K562 (cell line): ENCODE results near the gene TCAF1. TPM values are rescaled to one million over a fixed set of nuclear protein-coding genes. Genes with fewer than 3 reads are reported as not detected.

Experiments used
- ATAC-seq: fragments of 200-7000 bp; cut with Tn5 transposase; 3 replicates; pipeline ENCODE4 v1.9.1; 2020; ENCODE audit warnings: moderate library complexity
- BruUV-seq: library from RNA; stranded (reverse); fragments of 400-500 nt; replicated peaks from 2 replicates; lab custom pipeline; 2021; lab: Mats Ljungman, UMichigan
- CTCF ChIA-PET: fragments of 300-600 bp; formaldehyde crosslinking; extraction: SDS; loops from one replicate; lab custom pipeline; 2021; ENCODE audit warnings: low intra/inter-chr PET ratio; lab: Yijun Ruan, JAX
- POLR2A ChIA-PET: fragments of 300-600, 350-650 bp; sonication (Branson Sonifier 250); formaldehyde crosslinking; extraction: SDS; loops from one replicate; lab custom pipeline; 2021; ENCODE audit warnings: antibody characterized with exemption, inconsistent platforms; lab: Yijun Ruan, JAX
- DNase-seq, 4 experiments: peaks; one replicate each; pipeline versions ENCODE4 v3.0.0 to v3.0.0-alpha.2; 2011 to 2018; ENCODE audit warnings: low spot score in 3 of 4, mixed read lengths in 3 of 4; ENCODE audit errors: extremely low read depth in 1 of 4
- FAIRE-seq: peaks from 2 replicates; lab custom pipeline; 2011; peaks lifted over from hg19 to GRCh38; lab: Jason Lieb, UNC
- H2AFZ ChIP-seq: 2 replicates; pipeline ENCODE4 v1.6.0; 2011; ENCODE audit warnings: low read depth, low read length, control low read depth, inconsistent platforms
- H3K27ac ChIP-seq: fragments of 200-600 bp; 3 replicates; pipeline ENCODE4 v1.8.0; 2011; ENCODE audit warnings: low read depth, mild to moderate bottlenecking, control low read depth, inconsistent platforms, low read length, moderate library complexity, mixed read lengths; ENCODE audit errors: extremely low read depth
- H3K27me3 ChIP-seq, 2 experiments: fragments of 300-600 bp in 1 of 2; 2 replicates in 1 of 2; 3 replicates in 1 of 2; pipeline versions ENCODE4 v1.6.0 to v1.8.0; 2011; ENCODE audit warnings: inconsistent platforms in 2 of 2, low read length in 2 of 2, mild to moderate bottlenecking in 1 of 2, mixed read lengths in 1 of 2, moderate library complexity in 1 of 2; ENCODE audit not compliant: control insufficient read depth in 2 of 2, insufficient read depth in 2 of 2
- H3K36me3 ChIP-seq: fragments of 300-600 bp; 3 replicates; pipeline ENCODE4 v1.8.0; 2011; ENCODE audit warnings: mild to moderate bottlenecking, low read length, inconsistent platforms; ENCODE audit not compliant: control insufficient read depth, insufficient read depth
- H3K4me1 ChIP-seq, 2 experiments: fragments of 200-600 bp in 1 of 2; replicated peaks in 1 of 2; 2 replicates in 1 of 2; 3 replicates in 1 of 2; pipeline versions ENCODE4 v1.5.1 to v1.8.0; 2011; ENCODE audit warnings: inconsistent platforms in 2 of 2, low read length in 2 of 2, mild to moderate bottlenecking in 1 of 2, mixed read lengths in 1 of 2, moderate library complexity in 1 of 2; ENCODE audit not compliant: control insufficient read depth in 2 of 2, insufficient read depth in 2 of 2
- H3K4me2 ChIP-seq: 2 replicates; pipeline ENCODE4 v1.6.1; 2011; ENCODE audit warnings: low read length, control low read depth, inconsistent platforms, mixed read lengths; ENCODE audit not compliant: insufficient read depth
- H3K4me3 ChIP-seq: fragments of 200-600 bp; sonication (generic), shearing (Covaris generic); 2 replicates; pipeline ENCODE4 v1.5.1; 2016; ENCODE audit warnings: control low read depth, inconsistent platforms
- H3K79me2 ChIP-seq: fragments of 200-600 bp; 3 replicates; pipeline ENCODE4 v1.8.0; 2011; ENCODE audit warnings: low read length, inconsistent platforms; ENCODE audit not compliant: control insufficient read depth, insufficient read depth
- H3K9ac ChIP-seq, 2 experiments: 2 replicates each; pipeline versions ENCODE4 v1.6.0 to v1.6.1; 2011; ENCODE audit warnings: low read depth in 2 of 2, low read length in 2 of 2, control low read depth in 1 of 2, inconsistent platforms in 1 of 2, mild to moderate bottlenecking in 1 of 2, mixed read lengths in 1 of 2; ENCODE audit not compliant: insufficient read depth in 1 of 2
- H3K9me1 ChIP-seq: one replicate; pipeline ENCODE4 v1.6.0; 2011; ENCODE audit warnings: inconsistent platforms, mild to moderate bottlenecking, low read length, moderate library complexity; ENCODE audit not compliant: control insufficient read depth, insufficient read depth
- H3K9me3 ChIP-seq: replicated peaks from 2 replicates; pipeline ENCODE4 v1.5.1; 2011; ENCODE audit warnings: low read depth, low read length, inconsistent platforms; ENCODE audit not compliant: control insufficient read depth, insufficient read depth
- H4K20me1 ChIP-seq: replicated peaks from 2 replicates; pipeline ENCODE4 v1.6.1; 2011; ENCODE audit warnings: low read length, inconsistent platforms, mixed read lengths; ENCODE audit not compliant: control insufficient read depth, insufficient read depth
- MEIS2 ChIP-seq: fragments of 450-650 bp; IDR thresholded peaks from 2 replicates; pipeline ENCODE4 v1.6.1; 2014; ENCODE audit warnings: mild to moderate bottlenecking; ENCODE audit not compliant: partially characterized antibody
- PBX2 ChIP-seq, 2 experiments: IDR thresholded peaks in 1 of 2; conservative IDR thresholded peaks in 1 of 2; 2 replicates each; pipeline ENCODE4 v1.6.1; 2016; ENCODE audit warnings: low read depth in 2 of 2, mild to moderate bottlenecking in 1 of 2, missing compliant biosample characterization in 1 of 2, missing genetic modification characterization in 1 of 2, moderate library complexity in 1 of 2
- PREB ChIP-seq: sonication (generic); formaldehyde crosslinking; IDR thresholded peaks from 2 replicates; pipeline ENCODE4 v1.8.1; 2023; ENCODE audit warnings: mild to moderate bottlenecking, missing genetic modification reagents
- WGBS: fragments of 100-300 bp; shearing (Covaris generic); methylation state at CpG from one replicate; pipeline ENCODE4 v1.1.6; 2016; ENCODE audit warnings: low coverage, mixed read lengths; ENCODE audit not compliant: insufficient coverage; ENCODE audit errors: missing lambda C conversion rate; 5-methylcytosine and 5-hydroxymethylcytosine counted together
- in situ Hi-C: fragments of 300-500 bp; cut with MboI; formaldehyde crosslinking; loops from 4 replicates; pipeline ENCODE4 v1.15.0; 2018; ENCODE audit warnings: inconsistent platforms, mixed read lengths
- intact Hi-C: fragments of 100-400 bp; cut with micrococcal nuclease; formaldehyde crosslinking; loops from 2 replicates; pipeline ENCODE4 v1.14.2; 2022
- polyA plus RNA-seq, 8 experiments: library from polyadenylated mRNA; depleted of rRNA in 4 of 8; stranded (reverse) in 5 of 8; unstranded in 3 of 8; fragments of >200 nt; fragmentation: Nextera tagmentation in 2 of 8; fragmentation: Illumina TruSeq in 1 of 8; extraction: Ambion mirVana in 2 of 8; extraction: Trizol in 1 of 8; gene quantifications; 2 replicates each; pipeline versions ENCODE4 v1.2.1 to v1.2.3, GENCODE V29; 2011 to 2014; ENCODE audit warnings: inconsistent platforms in 1 of 8, missing spikeins in 1 of 8
- total RNA-seq, 7 experiments: library from RNA; depleted of rRNA in 6 of 7; stranded (reverse); fragments of >200 nt in 6 of 7; fragmentation: Illumina TruSeq in 2 of 7; extraction: Trizol in 2 of 7; gene quantifications; 2 replicates each; pipeline versions ENCODE4 v1.2.1 to v1.2.3, GENCODE V29; 2011 to 2021; ENCODE audit warnings: low replicate concordance in 1 of 7

The TCAF1 gene
- total and polyA plus RNA-seq, 9 of the 15 experiments (the other 6 are each of a cell fraction or from before 2014, with no cell fraction given) = 6.2 to 52.2 (median 24.4) TPM

DNA sequence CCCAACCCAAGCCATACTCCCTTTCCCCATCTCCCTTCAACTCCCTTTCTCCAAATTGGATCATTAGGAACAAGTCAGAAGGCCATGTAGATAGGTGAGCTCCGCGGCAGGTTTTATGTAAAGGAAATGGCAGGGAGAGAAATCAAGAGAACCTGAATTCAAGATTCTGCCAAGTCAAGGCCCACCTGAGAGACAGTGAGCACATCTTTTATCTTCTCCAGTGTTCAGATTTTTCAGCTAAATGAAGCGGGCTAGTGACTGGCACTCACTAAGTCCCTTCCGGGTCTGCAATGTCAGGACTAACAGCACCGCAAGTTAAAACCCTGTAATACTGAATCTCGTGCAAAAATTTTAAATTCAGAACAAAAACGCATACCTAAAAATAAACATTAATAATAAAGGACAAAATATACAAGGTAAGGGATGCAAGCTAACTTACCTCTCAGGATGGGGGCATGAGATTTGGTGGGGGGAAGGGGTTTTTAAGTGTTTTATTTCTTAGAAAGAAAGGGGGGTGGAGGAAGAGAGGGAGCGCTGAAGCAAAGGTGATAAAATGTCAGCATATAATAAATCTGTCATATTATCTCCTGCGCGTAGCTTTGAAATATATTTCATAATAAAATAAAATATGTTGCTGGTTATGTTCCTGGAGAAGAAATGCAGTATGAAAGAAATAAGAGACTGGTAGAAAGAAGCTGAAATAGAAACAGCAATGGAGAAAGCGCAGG is 17.6 kb downstream of the TCAF1 start:
- in situ Hi-C loops = no loop called here
- Histone ChIP-seq H3K79me2 (peaks cover 17% of the 10 kb centered on the region; the same call in 2 of the 3 replicates), H3K27ac (peak overlapping the region; percentile 21; the same call in 1 of the 3 replicates), H3K36me3 (peaks cover 11% of the 10 kb centered on the region; the same call in 2 of the 3 replicates), H3K4me1 (peaks cover 0 to 11% of the 10 kb centered on the region in 2 experiments; a peak in 2 of 5 replicates), H3K9me1 (no peaks in the 10 kb centered on the region), H3K9me3 (0 out of 2 replicates have a peak, but pooled peaks cover 2% of the 10 kb centered on the region), H3K4me3 (peak overlapping the region; percentile 39), H3K27me3 (no peaks in the 10 kb centered on the region), H3K9ac (peak overlapping the region in 1 of 2 experiments; percentile 85; a peak in 2 of 4 replicates), H4K20me1 (no peaks in the 10 kb centered on the region), H3K4me2 (peak overlapping the region; percentile 44), H2AFZ (no peak overlapping the region)
- ATAC-seq (no peak), DNase-seq (peak in 2 of 4 experiments; percentile 7), FAIRE-seq (no peak)
- POLR2A ChIA-PET = interaction anchor here (1.3 kb wide), 1 partner anchor 18 kb away, joined by 5 read pairs; the partner anchor contains the start of gene TCAF1
- intact Hi-C loops = no loop called here
- peak; percentile 26 for TF ChIP-seq MEIS2
- no peak for TF ChIP-seq PBX2 (CRISPR knock-in tag; IDR thresholded peaks at IDR 0.05; ENCODE audit: low read depth)
- TF ChIP-seq PBX2 (tag; conservative IDR thresholded peaks at IDR 0.05; ENCODE audit: low read depth) = peak; percentile 51; the same call in 1 of the 2 replicates
- no peak for TF ChIP-seq PREB (CRISPR knock-in tag)
- WGBS = 71% methylated on average over 11 of the region's 11 CpGs
- TSS peak; percentile 28 for BruUV-seq
- CTCF ChIA-PET = no interaction called here
